Measurements from ENCODE around the gene ANO2. TPM values are rescaled to one million over a fixed set of nuclear protein-coding genes. Genes with fewer than 3 reads are reported as not detected.

ANO2 gene
- total and polyA plus RNA-seq, 7 experiments from 2014 or later, result not detected

- intact Hi-C loops (cut with micrococcal nuclease), result no loop called here
Measured at GRCh38 chr12:5573390-5573789, 371.7 kb downstream of the ANO2 start.

GRCh38 chr12:5571115-5571514 lies 373.9 kb downstream of the ANO2 start:
- H3K27me3 ChIP-seq (ENCODE audit: control insufficient read depth in 2 of 2, insufficient read depth in 2 of 2, low read length in 2 of 2), result no peaks in the 10 kb centered on the region
- H3K4me1 ChIP-seq (ENCODE audit: control insufficient read depth in 2 of 2, insufficient read depth in 2 of 2, low read length in 2 of 2), result no peaks in the 10 kb centered on the region
- CTCF ChIA-PET, result no interaction called here
- POLR2A ChIA-PET, result no interaction called here
- Mint-ChIP-seq H3K4me1 (no peaks in the 10 kb centered on the region), H3K27me3 (peaks cover 0 to 13% (median 11%) of the 10 kb centered on the region in 5 donors), H3K27ac (no peak overlapping the region), H3K4me3 (no peak overlapping the region), H3K9me3 (peaks cover 0 to 2% (median 0%) of the 10 kb centered on the region in 11 donors), H3K36me3 (no peaks in the 10 kb centered on the region)
- no peaks in the 10 kb centered on the region for H3K36me3 ChIP-seq (ENCODE audit: control insufficient read depth in 2 of 3, insufficient read depth in 3 of 3, low read length in 3 of 3)
- no peak overlapping the region for H3K27ac ChIP-seq (ENCODE audit: low read depth, low read length)
- DNase-seq (no peak), ATAC-seq (no peak)
- H3K9me3 ChIP-seq (ENCODE audit: control insufficient read depth in 2 of 3, low read length in 3 of 3), result no peaks in the 10 kb centered on the region
- intact Hi-C loops (cut with micrococcal nuclease), result no loop called here
- no peak overlapping the region for H3K4me3 ChIP-seq (ENCODE audit: low read length)

More at GRCh38 chr12:5573390-5573789, 371.7 kb downstream of the ANO2 start:
- H3K4me1 ChIP-seq (ENCODE audit: control insufficient read depth in 2 of 2, insufficient read depth in 2 of 2, low read length in 2 of 2), result no peaks in the 10 kb centered on the region
- POLR2A ChIA-PET, result no interaction called here
- no peak overlapping the region for H3K27ac Mint-ChIP-seq
- no peak for DNase-seq
- H3K27me3 Mint-ChIP-seq, result peaks cover 0 to 4% (median 1%) of the 10 kb centered on the region in 5 donors
- no peaks in the 10 kb centered on the region for H3K36me3 ChIP-seq (ENCODE audit: control insufficient read depth in 2 of 3, insufficient read depth in 3 of 3, low read length in 3 of 3)
- H3K9me3 Mint-ChIP-seq, result peaks cover 0 to 2% (median 0%) of the 10 kb centered on the region in 11 donors
- no peaks in the 10 kb centered on the region for H3K9me3 ChIP-seq (ENCODE audit: control insufficient read depth in 2 of 3, low read length in 3 of 3)
- no peaks in the 10 kb centered on the region for H3K4me1 Mint-ChIP-seq
- CTCF ChIA-PET, result no interaction called here
- no peaks in the 10 kb centered on the region for H3K36me3 Mint-ChIP-seq
- no peak overlapping the region for H3K4me3 ChIP-seq (ENCODE audit: low read length)
- H3K27me3 ChIP-seq (ENCODE audit: control insufficient read depth in 2 of 2, insufficient read depth in 2 of 2, low read length in 2 of 2), result no peaks in the 10 kb centered on the region
- H3K27ac ChIP-seq (ENCODE audit: low read depth, low read length), result no peak overlapping the region
- no peak overlapping the region for H3K4me3 Mint-ChIP-seq
- ATAC-seq, result no peak

GRCh38 chr12:5570416-5570815 lies 374.6 kb downstream of the ANO2 start:
- Histone ChIP-seq H3K9me3 (ENCODE audit: control insufficient read depth in 2 of 3, low read length in 3 of 3) (no peaks in the 10 kb centered on the region), H3K27ac (ENCODE audit: low read depth, low read length) (no peak overlapping the region), H3K36me3 (ENCODE audit: control insufficient read depth in 2 of 3, insufficient read depth in 3 of 3, low read length in 3 of 3) (no peaks in the 10 kb centered on the region), H3K27me3 (ENCODE audit: control insufficient read depth in 2 of 2, insufficient read depth in 2 of 2, low read length in 2 of 2) (no peaks in the 10 kb centered on the region), H3K4me3 (ENCODE audit: low read length) (no peak overlapping the region), H3K4me1 (ENCODE audit: control insufficient read depth in 2 of 2, insufficient read depth in 2 of 2, low read length in 2 of 2) (no peaks in the 10 kb centered on the region)
- Mint-ChIP-seq H3K36me3 (no peaks in the 10 kb centered on the region), H3K27ac (no peak overlapping the region), H3K4me3 (no peak overlapping the region), H3K4me1 (no peaks in the 10 kb centered on the region), H3K27me3 (peaks cover 0 to 13% (median 11%) of the 10 kb centered on the region in 5 donors), H3K9me3 (peaks cover 0 to 2% (median 0%) of the 10 kb centered on the region in 11 donors)
- DNase-seq (no peak), ATAC-seq (no peak)
- intact Hi-C loops (cut with micrococcal nuclease), result no loop called here
- ChIA-PET CTCF (no interaction called here), POLR2A (no interaction called here)

- no peak overlapping the region for H3K27ac Mint-ChIP-seq
- no peak overlapping the region for H3K4me3 Mint-ChIP-seq
- no peaks in the 10 kb centered on the region for H3K4me1 ChIP-seq (ENCODE audit: control insufficient read depth in 2 of 2, insufficient read depth in 2 of 2, low read length in 2 of 2)
- POLR2A ChIA-PET, result no interaction called here
- H3K4me3 ChIP-seq (ENCODE audit: low read length), result no peak overlapping the region
- H3K4me1 Mint-ChIP-seq, result no peaks in the 10 kb centered on the region
- no peak for DNase-seq
- no peaks in the 10 kb centered on the region for H3K9me3 ChIP-seq (ENCODE audit: control insufficient read depth in 2 of 3, low read length in 3 of 3)
- CTCF ChIA-PET, result no interaction called here
- no peaks in the 10 kb centered on the region for H3K27me3 ChIP-seq (ENCODE audit: control insufficient read depth in 2 of 2, insufficient read depth in 2 of 2, low read length in 2 of 2)
- H3K9me3 Mint-ChIP-seq, result peaks cover 0 to 2% (median 0%) of the 10 kb centered on the region in 11 donors
- ATAC-seq, result no peak
- peaks cover 0 to 13% (median 11%) of the 10 kb centered on the region in 5 donors for H3K27me3 Mint-ChIP-seq
- H3K36me3 ChIP-seq (ENCODE audit: control insufficient read depth in 2 of 3, insufficient read depth in 3 of 3, low read length in 3 of 3), result no peaks in the 10 kb centered on the region
- intact Hi-C loops (cut with micrococcal nuclease), result no loop called here
- H3K36me3 Mint-ChIP-seq, result no peaks in the 10 kb centered on the region
- no peak overlapping the region for H3K27ac ChIP-seq (ENCODE audit: low read depth, low read length)
Measured at GRCh38 chr12:5568325-5568981, 376.6 kb downstream of the ANO2 start.

- Mint-ChIP-seq H3K4me3 (no peak overlapping the region), H3K4me1 (no peaks in the 10 kb centered on the region), H3K36me3 (no peaks in the 10 kb centered on the region), H3K9me3 (peaks cover 0 to 2% (median 0%) of the 10 kb centered on the region in 11 donors), H3K27me3 (peaks cover 0 to 13% (median 11%) of the 10 kb centered on the region in 5 donors), H3K27ac (no peak overlapping the region)
- intact Hi-C loops (cut with micrococcal nuclease), result no loop called here
- Histone ChIP-seq H3K36me3 (ENCODE audit: control insufficient read depth in 2 of 3, insufficient read depth in 3 of 3, low read length in 3 of 3) (no peaks in the 10 kb centered on the region), H3K27me3 (ENCODE audit: control insufficient read depth in 2 of 2, insufficient read depth in 2 of 2, low read length in 2 of 2) (no peaks in the 10 kb centered on the region), H3K4me3 (ENCODE audit: low read length) (no peak overlapping the region), H3K4me1 (ENCODE audit: control insufficient read depth in 2 of 2, insufficient read depth in 2 of 2, low read length in 2 of 2) (no peaks in the 10 kb centered on the region), H3K27ac (ENCODE audit: low read depth, low read length) (no peak overlapping the region), H3K9me3 (ENCODE audit: control insufficient read depth in 2 of 3, low read length in 3 of 3) (no peaks in the 10 kb centered on the region)
- POLR2A ChIA-PET, result no interaction called here
- DNase-seq (no peak), ATAC-seq (no peak)
- CTCF ChIA-PET, result no interaction called here
Measured at GRCh38 chr12:5567016-5567725, 377.9 kb downstream of the ANO2 start.

GRCh38 chr12:5565933-5566599 lies 379.0 kb downstream of the ANO2 start:
- ATAC-seq (no peak), DNase-seq (no peak)
- no peak overlapping the region for H3K27ac Mint-ChIP-seq
- Histone ChIP-seq H3K27me3 (ENCODE audit: control insufficient read depth in 2 of 2, insufficient read depth in 2 of 2, low read length in 2 of 2) (no peaks in the 10 kb centered on the region), H3K4me1 (ENCODE audit: control insufficient read depth in 2 of 2, insufficient read depth in 2 of 2, low read length in 2 of 2) (no peaks in the 10 kb centered on the region), H3K9me3 (ENCODE audit: control insufficient read depth in 2 of 3, low read length in 3 of 3) (no peaks in the 10 kb centered on the region), H3K36me3 (ENCODE audit: control insufficient read depth in 2 of 3, insufficient read depth in 3 of 3, low read length in 3 of 3) (no peaks in the 10 kb centered on the region), H3K27ac (ENCODE audit: low read depth, low read length) (no peak overlapping the region), H3K4me3 (ENCODE audit: low read length) (no peak overlapping the region)
- intact Hi-C loops (cut with micrococcal nuclease), result no loop called here
- ChIA-PET CTCF (no interaction called here), POLR2A (no interaction called here)
- no peaks in the 10 kb centered on the region for H3K36me3 Mint-ChIP-seq
- no peaks in the 10 kb centered on the region for H3K9me3 Mint-ChIP-seq
- no peaks in the 10 kb centered on the region for H3K4me1 Mint-ChIP-seq
- peaks cover 0 to 13% (median 11%) of the 10 kb centered on the region in 5 donors for H3K27me3 Mint-ChIP-seq
- H3K4me3 Mint-ChIP-seq, result no peak overlapping the region

All from naive thymus-derived CD4-positive, alpha-beta T cell (primary cell).